ENCODE data around the gene NDUFAF2. TPM values are rescaled to one million over a fixed set of nuclear protein-coding genes. Genes with fewer than 3 reads are reported as not detected.
A peak's percentile ranks its signal among the peaks of the same experiment; 100 is the strongest.

Gene NDUFAF2
- total and polyA plus RNA-seq, 2 of the 13 experiments (the other 11 are each of a cell fraction or from before 2014, with no cell fraction given), result 34.0 to 78.4 TPM

DNA sequence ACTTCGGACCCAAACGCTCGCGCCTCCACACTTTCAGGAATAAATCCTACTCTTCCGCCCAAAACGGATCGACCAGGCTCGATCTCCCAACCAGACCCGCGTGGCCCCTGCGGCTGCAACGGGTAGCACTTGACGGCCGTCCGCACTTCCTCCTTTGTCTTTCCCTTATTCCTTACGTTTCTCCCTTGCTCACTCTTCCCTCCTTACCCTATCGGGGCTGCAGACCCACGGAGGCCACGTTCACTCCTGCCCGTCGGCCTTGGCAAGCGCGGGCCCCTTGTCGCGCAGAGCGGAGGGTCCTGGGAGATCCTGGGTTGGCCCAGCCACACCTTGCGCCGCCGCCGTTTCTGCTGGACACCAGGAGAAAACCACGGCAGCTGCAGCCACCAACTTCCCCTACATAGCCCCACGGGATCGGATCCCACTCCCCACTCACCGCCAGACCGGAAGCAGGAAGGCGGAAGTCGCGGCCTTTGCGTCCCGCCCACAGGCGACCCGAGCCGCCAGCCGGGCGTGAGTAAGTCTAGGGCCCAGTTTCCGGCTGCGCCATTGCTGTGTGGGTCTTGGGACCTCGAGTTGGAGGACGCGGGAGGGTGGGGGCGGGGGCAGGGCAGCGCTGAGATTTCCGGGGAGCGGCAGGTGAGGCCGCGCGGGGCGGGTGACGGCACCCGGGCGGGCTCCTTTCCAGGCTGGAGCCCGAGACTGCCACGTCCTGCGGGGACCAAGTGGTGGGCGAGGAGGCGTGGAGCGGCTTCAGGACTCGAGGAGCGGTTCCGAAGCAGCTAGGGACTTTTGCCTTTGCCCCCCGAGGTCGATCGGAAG, 217.2 kb downstream of the NDUFAF2 start, which contains the start of gene SMIM15 (continued):
- TF ChIP-seq, protein P1, sequence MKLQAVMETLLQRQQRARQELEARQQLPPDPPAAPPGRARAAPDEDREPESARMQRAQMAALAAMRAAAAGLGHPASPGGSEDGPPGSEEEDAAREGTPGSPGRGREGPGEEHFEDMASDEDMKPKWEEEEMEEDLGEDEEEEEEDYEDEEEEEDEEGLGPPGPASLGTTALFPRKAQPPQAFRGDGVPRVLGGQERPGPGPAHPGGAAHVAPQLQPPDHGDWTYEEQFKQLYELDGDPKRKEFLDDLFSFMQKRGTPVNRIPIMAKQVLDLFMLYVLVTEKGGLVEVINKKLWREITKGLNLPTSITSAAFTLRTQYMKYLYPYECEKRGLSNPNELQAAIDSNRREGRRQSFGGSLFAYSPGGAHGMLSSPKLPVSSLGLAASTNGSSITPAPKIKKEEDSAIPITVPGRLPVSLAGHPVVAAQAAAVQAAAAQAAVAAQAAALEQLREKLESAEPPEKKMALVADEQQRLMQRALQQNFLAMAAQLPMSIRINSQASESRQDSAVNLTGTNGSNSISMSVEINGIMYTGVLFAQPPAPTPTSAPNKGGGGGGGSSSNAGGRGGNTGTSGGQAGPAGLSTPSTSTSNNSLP (IDR thresholded peaks at IDR 0.05; ENCODE audit: low read depth, low read length), result no peak
- TF ChIP-seq, protein P2, sequence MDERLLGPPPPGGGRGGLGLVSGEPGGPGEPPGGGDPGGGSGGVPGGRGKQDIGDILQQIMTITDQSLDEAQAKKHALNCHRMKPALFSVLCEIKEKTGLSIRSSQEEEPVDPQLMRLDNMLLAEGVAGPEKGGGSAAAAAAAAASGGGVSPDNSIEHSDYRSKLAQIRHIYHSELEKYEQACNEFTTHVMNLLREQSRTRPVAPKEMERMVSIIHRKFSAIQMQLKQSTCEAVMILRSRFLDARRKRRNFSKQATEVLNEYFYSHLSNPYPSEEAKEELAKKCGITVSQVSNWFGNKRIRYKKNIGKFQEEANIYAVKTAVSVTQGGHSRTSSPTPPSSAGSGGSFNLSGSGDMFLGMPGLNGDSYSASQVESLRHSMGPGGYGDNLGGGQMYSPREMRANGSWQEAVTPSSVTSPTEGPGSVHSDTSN (CRISPR knock-in tag; IDR thresholded peaks at IDR 0.05), result no peak
- TF ChIP-seq ZNF615 (CRISPR knock-in tag; IDR thresholded peaks at IDR 0.05; ENCODE audit: borderline replicate concordance), result no peak
- TF ChIP-seq HMGA1 (CRISPR knock-in tag; conservative IDR thresholded peaks at IDR 0.05), result no peak
- TF ChIP-seq NCOA1 (CRISPR knock-in tag; IDR thresholded peaks at IDR 0.05), result 0 out of 2 replicates have a peak, but pooled peaks have one; percentile 84
- TF ChIP-seq, protein P3, sequence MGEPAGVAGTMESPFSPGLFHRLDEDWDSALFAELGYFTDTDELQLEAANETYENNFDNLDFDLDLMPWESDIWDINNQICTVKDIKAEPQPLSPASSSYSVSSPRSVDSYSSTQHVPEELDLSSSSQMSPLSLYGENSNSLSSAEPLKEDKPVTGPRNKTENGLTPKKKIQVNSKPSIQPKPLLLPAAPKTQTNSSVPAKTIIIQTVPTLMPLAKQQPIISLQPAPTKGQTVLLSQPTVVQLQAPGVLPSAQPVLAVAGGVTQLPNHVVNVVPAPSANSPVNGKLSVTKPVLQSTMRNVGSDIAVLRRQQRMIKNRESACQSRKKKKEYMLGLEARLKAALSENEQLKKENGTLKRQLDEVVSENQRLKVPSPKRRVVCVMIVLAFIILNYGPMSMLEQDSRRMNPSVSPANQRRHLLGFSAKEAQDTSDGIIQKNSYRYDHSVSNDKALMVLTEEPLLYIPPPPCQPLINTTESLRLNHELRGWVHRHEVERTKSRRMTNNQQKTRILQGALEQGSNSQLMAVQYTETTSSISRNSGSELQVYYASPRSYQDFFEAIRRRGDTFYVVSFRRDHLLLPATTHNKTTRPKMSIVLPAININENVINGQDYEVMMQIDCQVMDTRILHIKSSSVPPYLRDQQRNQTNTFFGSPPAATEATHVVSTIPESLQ (CRISPR knock-in tag; conservative IDR thresholded peaks at IDR 0.05), result no peak
- TF ChIP-seq ZFX (CRISPR knock-in tag; IDR thresholded peaks at IDR 0.05; ENCODE audit: low read depth), result peak; percentile 93
- TF ChIP-seq SKI (IDR thresholded peaks at IDR 0.05; ENCODE audit: partially characterized antibody), result peak; percentile 57
- TF ChIP-seq ZNF510 (CRISPR knock-in tag; IDR thresholded peaks at IDR 0.05; ENCODE audit: low read depth), result peak; percentile 81; the same call in 1 of the 2 replicates
- TF ChIP-seq, protein P4, sequence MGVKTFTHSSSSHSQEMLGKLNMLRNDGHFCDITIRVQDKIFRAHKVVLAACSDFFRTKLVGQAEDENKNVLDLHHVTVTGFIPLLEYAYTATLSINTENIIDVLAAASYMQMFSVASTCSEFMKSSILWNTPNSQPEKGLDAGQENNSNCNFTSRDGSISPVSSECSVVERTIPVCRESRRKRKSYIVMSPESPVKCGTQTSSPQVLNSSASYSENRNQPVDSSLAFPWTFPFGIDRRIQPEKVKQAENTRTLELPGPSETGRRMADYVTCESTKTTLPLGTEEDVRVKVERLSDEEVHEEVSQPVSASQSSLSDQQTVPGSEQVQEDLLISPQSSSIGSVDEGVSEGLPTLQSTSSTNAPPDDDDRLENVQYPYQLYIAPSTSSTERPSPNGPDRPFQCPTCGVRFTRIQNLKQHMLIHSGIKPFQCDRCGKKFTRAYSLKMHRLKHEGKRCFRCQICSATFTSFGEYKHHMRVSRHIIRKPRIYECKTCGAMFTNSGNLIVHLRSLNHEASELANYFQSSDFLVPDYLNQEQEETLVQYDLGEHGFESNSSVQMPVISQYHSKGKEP (CRISPR knock-in tag; IDR thresholded peaks at IDR 0.05), result no peak
- TF ChIP-seq, protein P5, sequence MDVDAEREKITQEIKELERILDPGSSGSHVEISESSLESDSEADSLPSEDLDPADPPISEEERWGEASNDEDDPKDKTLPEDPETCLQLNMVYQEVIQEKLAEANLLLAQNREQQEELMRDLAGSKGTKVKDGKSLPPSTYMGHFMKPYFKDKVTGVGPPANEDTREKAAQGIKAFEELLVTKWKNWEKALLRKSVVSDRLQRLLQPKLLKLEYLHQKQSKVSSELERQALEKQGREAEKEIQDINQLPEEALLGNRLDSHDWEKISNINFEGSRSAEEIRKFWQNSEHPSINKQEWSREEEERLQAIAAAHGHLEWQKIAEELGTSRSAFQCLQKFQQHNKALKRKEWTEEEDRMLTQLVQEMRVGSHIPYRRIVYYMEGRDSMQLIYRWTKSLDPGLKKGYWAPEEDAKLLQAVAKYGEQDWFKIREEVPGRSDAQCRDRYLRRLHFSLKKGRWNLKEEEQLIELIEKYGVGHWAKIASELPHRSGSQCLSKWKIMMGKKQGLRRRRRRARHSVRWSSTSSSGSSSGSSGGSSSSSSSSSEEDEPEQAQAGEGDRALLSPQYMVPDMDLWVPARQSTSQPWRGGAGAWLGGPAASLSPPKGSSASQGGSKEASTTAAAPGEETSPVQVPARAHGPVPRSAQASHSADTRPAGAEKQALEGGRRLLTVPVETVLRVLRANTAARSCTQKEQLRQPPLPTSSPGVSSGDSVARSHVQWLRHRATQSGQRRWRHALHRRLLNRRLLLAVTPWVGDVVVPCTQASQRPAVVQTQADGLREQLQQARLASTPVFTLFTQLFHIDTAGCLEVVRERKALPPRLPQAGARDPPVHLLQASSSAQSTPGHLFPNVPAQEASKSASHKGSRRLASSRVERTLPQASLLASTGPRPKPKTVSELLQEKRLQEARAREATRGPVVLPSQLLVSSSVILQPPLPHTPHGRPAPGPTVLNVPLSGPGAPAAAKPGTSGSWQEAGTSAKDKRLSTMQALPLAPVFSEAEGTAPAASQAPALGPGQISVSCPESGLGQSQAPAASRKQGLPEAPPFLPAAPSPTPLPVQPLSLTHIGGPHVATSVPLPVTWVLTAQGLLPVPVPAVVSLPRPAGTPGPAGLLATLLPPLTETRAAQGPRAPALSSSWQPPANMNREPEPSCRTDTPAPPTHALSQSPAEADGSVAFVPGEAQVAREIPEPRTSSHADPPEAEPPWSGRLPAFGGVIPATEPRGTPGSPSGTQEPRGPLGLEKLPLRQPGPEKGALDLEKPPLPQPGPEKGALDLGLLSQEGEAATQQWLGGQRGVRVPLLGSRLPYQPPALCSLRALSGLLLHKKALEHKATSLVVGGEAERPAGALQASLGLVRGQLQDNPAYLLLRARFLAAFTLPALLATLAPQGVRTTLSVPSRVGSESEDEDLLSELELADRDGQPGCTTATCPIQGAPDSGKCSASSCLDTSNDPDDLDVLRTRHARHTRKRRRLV (CRISPR knock-in tag; IDR thresholded peaks at IDR 0.05), result peak; percentile 68; the same call in 1 of the 2 replicates
- peak; percentile 60 for TF ChIP-seq SRSF1 (optimal IDR thresholded peaks at IDR 0.05; ENCODE audit: low read depth, low read length)
- TF ChIP-seq ZNF207 (IDR thresholded peaks at IDR 0.05; ENCODE audit: borderline replicate concordance), result no peak
